Neutrophil (primary cell): Measurements from ENCODE around the gene TUBGCP6.

Experiments
- H3K27ac ChIP-seq: fragments of 200-600 bp; sonication (generic); 2 replicates; pipeline ENCODE4 v1.5.1; 2016; ENCODE audit warnings: mild to moderate bottlenecking, moderate library complexity
- H3K27me3 ChIP-seq: fragments of 200-600 bp; sonication (generic); 2 replicates; pipeline ENCODE4 v1.6.0; 2016; ENCODE audit warnings: mild to moderate bottlenecking
- H3K36me3 ChIP-seq: fragments of 200-600 bp; sonication (generic); 2 replicates; pipeline ENCODE4 v1.5.1; 2017
- H3K4me1 ChIP-seq, 2 experiments: fragments of 200-600 bp in 1 of 2; sonication (generic) in 1 of 2; 1 replicate in 1 of 2; 2 replicates in 1 of 2; pipeline versions ENCODE4 v1.5.1 to v1.6.1; 2013 to 2016; ENCODE audit warnings: low read depth in 1 of 2, low read length in 1 of 2, mild to moderate bottlenecking in 1 of 2, moderate library complexity in 1 of 2; ENCODE audit not compliant: control insufficient read depth in 1 of 2, insufficient read depth in 1 of 2
- H3K4me3 ChIP-seq, 2 experiments: fragments of 200-600 bp in 1 of 2; sonication (generic) in 1 of 2; 1 replicate in 1 of 2; 2 replicates in 1 of 2; pipeline ENCODE4 v1.5.1; 2013 to 2016; ENCODE audit warnings: low read depth in 1 of 2, low read length in 1 of 2, mild to moderate bottlenecking in 1 of 2, moderate library complexity in 1 of 2
- H3K9me3 ChIP-seq: fragments of 200-600 bp; sonication (generic); 2 replicates; pipeline ENCODE4 v1.5.1; 2016
- CTCF ChIP-seq: fragments of 200-600 bp; sonication (generic); IDR thresholded peaks from 2 replicates; pipeline ENCODE4 v1.5.1; 2016; ENCODE audit warnings: antibody characterized with exemption

Gene TUBGCP6

GRCh38 chr22:50262973-50263617, 18.3 kb upstream of the TUBGCP6 start:
- Histone ChIP-seq H3K4me3 (no peak overlapping the region), H3K36me3 (no peaks in the 10 kb centered on the region), H3K27ac (no peak overlapping the region), H3K27me3 (peaks cover 100% of the 10 kb centered on the region), H3K4me1 (peaks cover 0 to 4% of the 10 kb centered on the region in 2 experiments), H3K9me3 (no peaks in the 10 kb centered on the region)
- TF ChIP-seq CTCF, result no peak

GRCh38 chr22:50262460-50262911, 17.7 kb upstream of the TUBGCP6 start:
- Histone ChIP-seq H3K27ac (no peak overlapping the region), H3K27me3 (peaks cover 96% of the 10 kb centered on the region), H3K9me3 (no peaks in the 10 kb centered on the region), H3K36me3 (no peaks in the 10 kb centered on the region), H3K4me3 (no peak overlapping the region), H3K4me1 (peaks cover 0 to 4% of the 10 kb centered on the region in 2 experiments)
- TF ChIP-seq CTCF, result no peak

- Histone ChIP-seq H3K27ac (no peak within 1 kb of the TSS), H3K36me3 (no peaks in the 10 kb centered on the region), H3K9me3 (no peaks in the 10 kb centered on the region), H3K4me3 (no peak within 1 kb of the TSS), H3K27me3 (peaks cover 89% of the 10 kb centered on the region), H3K4me1 (peaks cover 0 to 4% of the 10 kb centered on the region in 2 experiments)
- TF ChIP-seq CTCF, result no peak
Measured at GRCh38 chr22:50261615-50262459, 17.0 kb upstream of the TUBGCP6 start, which contains the start of gene MAPK12. Gene MAPK12, minus strand, starts transcription at chr22:50261683. Its CDS starts 174 bp downstream, at chr22:50261509.

GRCh38 chr22:50260801-50261614, 16.2 kb upstream of the TUBGCP6 start:
- Histone ChIP-seq H3K4me3 (no peak overlapping the region), H3K27ac (no peak overlapping the region), H3K36me3 (no peaks in the 10 kb centered on the region), H3K9me3 (no peaks in the 10 kb centered on the region), H3K27me3 (peaks cover 81% of the 10 kb centered on the region), H3K4me1 (peaks cover 0 to 4% of the 10 kb centered on the region in 2 experiments)
- no peak for TF ChIP-seq CTCF

- no peak for TF ChIP-seq CTCF
- no peak overlapping the region for H3K27ac ChIP-seq
- H3K36me3 ChIP-seq, result no peaks in the 10 kb centered on the region
- H3K9me3 ChIP-seq, result no peaks in the 10 kb centered on the region
- H3K27me3 ChIP-seq, result peaks cover 75% of the 10 kb centered on the region
- no peak overlapping the region for H3K4me3 ChIP-seq
- peaks cover 0 to 4% of the 10 kb centered on the region in 2 experiments for H3K4me1 ChIP-seq
Measured at GRCh38 chr22:50260434-50260800, 15.6 kb upstream of the TUBGCP6 start.
